Mesenchymal stem cell (in vitro differentiated cells and primary cell): ENCODE data around the gene NTN5.

Experiments
- DNase-seq: peaks from one replicate; pipeline ENCODE4 v3.0.0-alpha.2; 2013
- H2AFZ ChIP-seq: one replicate; pipeline ENCODE4 v1.6.1; 2013; ENCODE audit warnings: low read depth, mild to moderate bottlenecking, control low read depth, inconsistent platforms, low read length, moderate library complexity
- H2AK5ac ChIP-seq: 2 replicates; pipeline ENCODE4 v1.6.1; 2013; ENCODE audit warnings: low read length, moderate library complexity, mild to moderate bottlenecking, inconsistent platforms; ENCODE audit not compliant: severe bottlenecking
- H2BK120ac ChIP-seq: one replicate; pipeline ENCODE4 v1.6.1; 2013; ENCODE audit warnings: low read depth, mild to moderate bottlenecking, inconsistent platforms, low read length, moderate library complexity
- H2BK12ac ChIP-seq, 2 experiments: one replicate each; pipeline ENCODE4 v1.6.1; 2013; ENCODE audit warnings: inconsistent platforms in 2 of 2, low read length in 2 of 2, mild to moderate bottlenecking in 2 of 2, moderate library complexity in 2 of 2, control low read depth in 1 of 2
- H2BK15ac ChIP-seq: one replicate; pipeline ENCODE4 v1.6.1; 2013; ENCODE audit warnings: mild to moderate bottlenecking, low read depth, inconsistent platforms; ENCODE audit not compliant: poor library complexity, severe bottlenecking
- H2BK5ac ChIP-seq: 2 replicates; pipeline ENCODE4 v1.6.1; 2013; ENCODE audit warnings: low read depth, mild to moderate bottlenecking, low read length, control low read depth, inconsistent platforms; ENCODE audit not compliant: poor library complexity, severe bottlenecking
- H3K14ac ChIP-seq, 2 experiments: one replicate each; pipeline ENCODE4 v1.6.1; 2013; ENCODE audit warnings: inconsistent platforms in 2 of 2, low read length in 2 of 2, control low read depth in 1 of 2, mild to moderate bottlenecking in 1 of 2, moderate library complexity in 1 of 2
- H3K18ac ChIP-seq, 2 experiments: one replicate each; pipeline ENCODE4 v1.6.1; 2013; ENCODE audit warnings: inconsistent platforms in 2 of 2, low read length in 2 of 2, control low read depth in 1 of 2, low read depth in 1 of 2, mild to moderate bottlenecking in 1 of 2
- H3K23ac ChIP-seq, 2 experiments: one replicate each; pipeline ENCODE4 v1.6.1; 2013; ENCODE audit warnings: inconsistent platforms in 2 of 2, low read length in 2 of 2, mild to moderate bottlenecking in 2 of 2, moderate library complexity in 2 of 2, control low read depth in 1 of 2
- H3K27ac ChIP-seq: 2 replicates; pipeline ENCODE4 v1.5.1; 2013; ENCODE audit warnings: mild to moderate bottlenecking, moderate library complexity, low read length, control low read depth, inconsistent platforms; ENCODE audit not compliant: poor library complexity, severe bottlenecking
- H3K27me3 ChIP-seq, 2 experiments: 2 replicates each; pipeline versions ENCODE4 v1.6.1 to v1.7.0; 2013; ENCODE audit warnings: low read length in 2 of 2, mild to moderate bottlenecking in 2 of 2, moderate library complexity in 2 of 2, control low read depth in 1 of 2, inconsistent platforms in 1 of 2; ENCODE audit not compliant: control insufficient read depth in 1 of 2, insufficient read depth in 1 of 2
- H3K36me3 ChIP-seq, 2 experiments: 2 replicates each; pipeline versions ENCODE4 v1.6.1 to v1.7.0; 2013; ENCODE audit warnings: low read length in 2 of 2, control low read depth in 1 of 2, inconsistent platforms in 1 of 2, low read depth in 1 of 2, mild to moderate bottlenecking in 1 of 2; ENCODE audit not compliant: insufficient read depth in 2 of 2, control insufficient read depth in 1 of 2
- H3K4ac ChIP-seq, 2 experiments: one replicate each; pipeline ENCODE4 v1.6.1; 2013; ENCODE audit warnings: inconsistent platforms in 2 of 2, low read length in 2 of 2, mild to moderate bottlenecking in 2 of 2, moderate library complexity in 2 of 2, control low read depth in 1 of 2, low read depth in 1 of 2
- H3K4me1 ChIP-seq: 2 replicates; pipeline ENCODE4 v1.6.1; 2013; ENCODE audit warnings: low read depth, low read length, control low read depth; ENCODE audit not compliant: control insufficient read depth, insufficient read depth
- H3K4me2 ChIP-seq: 2 replicates; pipeline ENCODE4 v1.6.1; 2013; ENCODE audit warnings: low read length, mild to moderate bottlenecking, inconsistent platforms; ENCODE audit not compliant: poor library complexity, severe bottlenecking
- H3K4me3 ChIP-seq, 2 experiments: 2 replicates each; pipeline versions ENCODE4 v1.5.1 to v1.7.0; 2013; ENCODE audit warnings: low read length in 2 of 2, mild to moderate bottlenecking in 2 of 2, control low read depth in 1 of 2, low read depth in 1 of 2; ENCODE audit not compliant: insufficient read depth in 1 of 2
- H3K79me1 ChIP-seq: replicated peaks from 2 replicates; pipeline ENCODE4 v1.6.1; 2013; ENCODE audit warnings: mild to moderate bottlenecking, control low read depth, low read length, inconsistent platforms; ENCODE audit not compliant: poor library complexity, severe bottlenecking
- H3K9ac ChIP-seq: 2 replicates; pipeline ENCODE4 v1.7.0; 2013; ENCODE audit warnings: mild to moderate bottlenecking, low read length, moderate library complexity
- H3K9me3 ChIP-seq: 2 replicates; pipeline ENCODE4 v1.7.0; 2013; ENCODE audit warnings: mild to moderate bottlenecking, low read length; ENCODE audit not compliant: control insufficient read depth
- H4K8ac ChIP-seq: one replicate; pipeline ENCODE4 v1.6.1; 2013; ENCODE audit warnings: inconsistent platforms, mild to moderate bottlenecking, low read length, moderate library complexity
- H4K91ac ChIP-seq: one replicate; pipeline ENCODE4 v1.6.1; 2013; ENCODE audit warnings: mild to moderate bottlenecking, low read length, inconsistent platforms
- WGBS: methylation state at CpG from one replicate; pipeline ENCODE4 v1.1.7; 2013; ENCODE audit warnings: mixed read lengths; 5-methylcytosine and 5-hydroxymethylcytosine counted together

The NTN5 gene

GRCh38 chr19:48708471-48708870, 35.7 kb upstream of the NTN5 start:
- Histone ChIP-seq H4K91ac (no peak overlapping the region), H3K18ac (no peak overlapping the region), H2BK5ac (no peak overlapping the region), H3K14ac (no peak overlapping the region), H2BK15ac (no peak overlapping the region), H4K8ac (no peak overlapping the region), H3K4me3 (no peak overlapping the region), H3K4me2 (no peak overlapping the region), H3K27ac (no peak overlapping the region), H2AK5ac (no peak overlapping the region), H2BK120ac (no peak overlapping the region), H2BK12ac (no peak overlapping the region), H2AFZ (no peak overlapping the region), H3K79me1 (peaks cover 8% of the 10 kb centered on the region), H3K9me3 (peaks cover 3% of the 10 kb centered on the region), H3K4me1 (peaks cover 14% of the 10 kb centered on the region), H3K4ac (no peak overlapping the region), H3K36me3 (peaks cover 2 to 6% of the 10 kb centered on the region in 2 experiments), H3K23ac (no peak overlapping the region), H3K9ac (no peak overlapping the region), H3K27me3 (no peaks in the 10 kb centered on the region)
- WGBS = 58% methylated on average over 11 of the region's 11 CpGs
- DNase-seq = no peak

DNA sequence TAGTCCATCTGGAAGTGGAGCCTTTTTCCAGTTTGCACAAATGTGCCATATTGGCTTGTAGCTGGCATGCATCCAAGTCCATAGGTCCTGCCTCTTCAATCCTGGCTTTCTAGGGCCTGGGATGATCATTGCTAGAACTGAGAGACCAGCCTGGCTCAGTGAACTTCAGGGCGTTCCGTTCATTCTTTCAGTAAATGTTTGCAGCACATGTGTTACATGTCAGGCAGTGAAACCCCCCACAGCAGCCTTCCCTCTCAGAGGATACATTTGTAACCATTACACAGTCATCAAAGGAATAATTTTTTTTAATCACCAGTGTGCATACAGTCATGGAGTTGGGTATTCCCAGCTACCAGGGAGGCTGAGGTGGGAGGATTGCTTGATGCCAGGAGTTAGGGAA, 32.6 kb upstream of the NTN5 start:
- Histone ChIP-seq H4K91ac (no peak overlapping the region), H3K79me1 (no peaks in the 10 kb centered on the region)
- WGBS = 40% methylated on average over 2 of the region's 2 CpGs

DNA sequence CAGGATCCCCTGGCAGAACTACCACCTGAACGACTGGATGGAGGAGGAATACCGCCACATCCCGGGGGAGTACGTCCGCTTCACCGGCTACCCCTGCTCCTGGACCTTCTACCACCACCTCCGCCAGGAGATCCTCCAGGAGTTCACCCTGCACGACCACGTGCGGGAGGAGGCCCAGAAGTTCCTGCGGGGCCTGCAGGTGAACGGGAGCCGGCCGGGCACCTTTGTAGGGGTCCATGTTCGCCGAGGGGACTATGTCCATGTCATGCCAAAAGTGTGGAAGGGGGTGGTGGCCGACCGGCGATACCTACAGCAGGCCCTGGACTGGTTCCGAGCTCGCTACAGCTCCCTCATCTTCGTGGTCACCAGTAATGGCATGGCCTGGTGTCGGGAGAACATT, 30.5 kb upstream of the NTN5 start:
- Histone ChIP-seq H3K9me3 (no peaks in the 10 kb centered on the region), H2AFZ (no peak overlapping the region), H4K8ac (no peak overlapping the region), H2AK5ac (no peak overlapping the region), H3K36me3 (peaks cover 7 to 15% of the 10 kb centered on the region in 2 experiments), H3K79me1 (no peaks in the 10 kb centered on the region), H3K27me3 (no peaks in the 10 kb centered on the region), H3K14ac (no peak overlapping the region), H3K18ac (no peak overlapping the region), H4K91ac (no peak overlapping the region), H2BK15ac (no peak overlapping the region), H3K4ac (no peak overlapping the region), H2BK120ac (no peak overlapping the region), H3K27ac (no peak overlapping the region), H3K23ac (no peak overlapping the region), H3K9ac (no peak overlapping the region), H3K4me2 (no peak overlapping the region), H2BK12ac (no peak overlapping the region), H3K4me3 (no peak overlapping the region), H3K4me1 (peaks cover 4% of the 10 kb centered on the region), H2BK5ac (no peak overlapping the region)
- 97% methylated on average over 23 of the region's 23 CpGs for WGBS
- no peak for DNase-seq

More for the DNA sequence above, 32.6 kb upstream of the NTN5 start:
- no peak for DNase-seq
- Histone ChIP-seq H2BK15ac (no peak overlapping the region), H3K4me2 (no peak overlapping the region), H3K9me3 (no peaks in the 10 kb centered on the region), H2AK5ac (no peak overlapping the region), H4K8ac (no peak overlapping the region), H2BK5ac (no peak overlapping the region), H2AFZ (no peak overlapping the region), H3K23ac (no peak overlapping the region), H3K27me3 (no peaks in the 10 kb centered on the region), H3K14ac (no peak overlapping the region), H3K4ac (no peak overlapping the region), H3K9ac (no peak overlapping the region), H3K4me3 (no peak overlapping the region), H2BK120ac (no peak overlapping the region), H2BK12ac (no peak overlapping the region), H3K36me3 (peaks cover 7 to 15% of the 10 kb centered on the region in 2 experiments), H3K18ac (no peak overlapping the region), H3K4me1 (peaks cover 6% of the 10 kb centered on the region), H3K27ac (no peak overlapping the region)

GRCh38 chr19:48702701-48703100, 29.9 kb upstream of the NTN5 start:
- Histone ChIP-seq H4K91ac (no peak overlapping the region), H2BK5ac (no peak overlapping the region), H3K18ac (no peak overlapping the region), H2AK5ac (no peak overlapping the region), H3K79me1 (no peaks in the 10 kb centered on the region), H2BK15ac (no peak overlapping the region), H3K4me2 (no peak overlapping the region), H3K9ac (no peak overlapping the region), H3K14ac (no peak overlapping the region), H3K4ac (no peak overlapping the region), H3K9me3 (no peaks in the 10 kb centered on the region), H2BK120ac (no peak overlapping the region), H3K36me3 (peaks cover 7 to 15% of the 10 kb centered on the region in 2 experiments), H2AFZ (no peak overlapping the region), H3K23ac (no peak overlapping the region), H4K8ac (no peak overlapping the region), H3K27ac (no peak overlapping the region), H3K4me3 (no peak overlapping the region), H3K27me3 (no peaks in the 10 kb centered on the region), H3K4me1 (peaks cover 7% of the 10 kb centered on the region), H2BK12ac (no peak overlapping the region)
- WGBS = 95% methylated on average over 13 of the region's 13 CpGs
- DNase-seq = no peak
